HepG2 (cell line): ENCODE measurements around the gene PTPRD. TPM values are rescaled to one million over a fixed set of nuclear protein-coding genes. Genes with fewer than 3 reads are reported as not detected.

ENCODE experiments used
- ATAC-seq: fragments of 200-7000 bp; cut with Tn5 transposase; 3 replicates; pipeline ENCODE4 v1.9.1; 2020; ENCODE audit warnings: mild to moderate bottlenecking, moderate library complexity
- BruUV-seq: library from RNA; stranded (reverse); fragments of 400-500 nt; replicated peaks from 2 replicates; lab custom pipeline; 2021; lab: Mats Ljungman, UMichigan
- CTCF ChIA-PET: fragments of 300-600 bp; formaldehyde crosslinking; extraction: SDS; loops from one replicate; lab custom pipeline; 2021; ENCODE audit warnings: low total read pairs, inconsistent platforms, low intra/inter-chr PET ratio; lab: Yijun Ruan, JAX
- POLR2A ChIA-PET: fragments of 350-600 bp; sonication (Branson Sonifier 250); formaldehyde crosslinking; loops from one replicate; lab custom pipeline; 2020; ENCODE audit warnings: antibody characterized with exemption, inconsistent platforms; lab: Yijun Ruan, JAX
- DNase-seq: peaks from one replicate; pipeline ENCODE4 v3.0.0-alpha.2; 2015; ENCODE audit warnings: low spot score
- FAIRE-seq: peaks from 3 replicates; lab custom pipeline; 2011; peaks lifted over from hg19 to GRCh38; lab: Jason Lieb, UNC
- H2AFZ ChIP-seq: one replicate; pipeline ENCODE4 v1.6.1; 2011; ENCODE audit warnings: low read length, inconsistent platforms
- H3K27ac ChIP-seq: fragments of 300-600 bp; 3 replicates; pipeline ENCODE4 v1.8.0; 2011; ENCODE audit warnings: mixed run types, mild to moderate bottlenecking, mixed read lengths, low read length, inconsistent platforms; ENCODE audit not compliant: insufficient read depth; ENCODE audit errors: extremely low read length
- H3K27me3 ChIP-seq, 2 experiments: fragments of 200-600 bp in 1 of 2; 2 replicates in 1 of 2; 3 replicates in 1 of 2; pipeline versions ENCODE4 v1.6.0 to v1.8.0; 2011; ENCODE audit warnings: low read length in 2 of 2, mild to moderate bottlenecking in 2 of 2, moderate library complexity in 2 of 2, inconsistent platforms in 1 of 2; ENCODE audit not compliant: insufficient read depth in 2 of 2, control insufficient read depth in 1 of 2
- H3K36me3 ChIP-seq, 2 experiments: fragments of 200-600 bp in 1 of 2; replicated peaks in 1 of 2; 2 replicates in 1 of 2; 3 replicates in 1 of 2; pipeline versions ENCODE4 v1.5.1 to v1.8.0; 2011; ENCODE audit warnings: low read length in 2 of 2, inconsistent platforms in 1 of 2; ENCODE audit not compliant: insufficient read depth in 2 of 2, control insufficient read depth in 1 of 2
- H3K4me1 ChIP-seq: 2 replicates; pipeline ENCODE4 v1.5.1; 2012; ENCODE audit warnings: low read length, inconsistent platforms; ENCODE audit not compliant: insufficient read depth
- H3K4me2 ChIP-seq: 2 replicates; pipeline ENCODE4 v1.6.0; 2011; ENCODE audit warnings: low read depth, low read length, inconsistent platforms
- H3K4me3 ChIP-seq, 3 experiments: fragments of 200-600 bp in 1 of 3; sonication (generic), shearing (Covaris generic) in 1 of 3; replicated peaks in 1 of 3; 2 replicates each; pipeline ENCODE4 v1.5.1; 2011 to 2016; ENCODE audit warnings: low read length in 3 of 3, inconsistent platforms in 2 of 3, low read depth in 2 of 3, mild to moderate bottlenecking in 2 of 3, control low read depth in 1 of 3, mixed read lengths in 1 of 3; ENCODE audit not compliant: insufficient read depth in 1 of 3
- H3K79me2 ChIP-seq: one replicate; pipeline ENCODE4 v1.6.1; 2011; ENCODE audit warnings: low read length, inconsistent platforms; ENCODE audit not compliant: insufficient read depth
- H3K9ac ChIP-seq: 2 replicates; pipeline ENCODE4 v1.6.0; 2011; ENCODE audit warnings: mild to moderate bottlenecking, low read depth, low read length, inconsistent platforms; ENCODE audit not compliant: insufficient read depth
- H3K9me3 ChIP-seq: 2 replicates; pipeline ENCODE4 v1.5.1; 2012; ENCODE audit warnings: mild to moderate bottlenecking, low read length
- H4K20me1 ChIP-seq: 2 replicates; pipeline ENCODE4 v1.6.0; 2011; ENCODE audit warnings: inconsistent platforms, mild to moderate bottlenecking, low read length, moderate library complexity; ENCODE audit not compliant: insufficient read depth
- ERF ChIP-seq: IDR thresholded peaks from 2 replicates; pipeline ENCODE4 v1.6.1; 2018; ENCODE audit warnings: missing biosample characterization, missing genetic modification reagents
- FOXA3 ChIP-seq: IDR thresholded peaks from 2 replicates; pipeline ENCODE4 v1.6.1; 2016; ENCODE audit warnings: missing genetic modification reagents, missing compliant biosample characterization
- GATAD1 ChIP-seq: IDR thresholded peaks from 2 replicates; pipeline ENCODE4 v1.6.1; 2016; ENCODE audit warnings: missing genetic modification reagents, missing compliant biosample characterization
- NFATC3 ChIP-seq: sonication (generic); formaldehyde crosslinking; IDR thresholded peaks from 2 replicates; pipeline ENCODE4 v1.5.1; 2020; ENCODE audit warnings: mild to moderate bottlenecking, missing genetic modification reagents
- PRMT3 ChIP-seq: sonication (generic); formaldehyde crosslinking; IDR thresholded peaks from 2 replicates; pipeline ENCODE4 v1.8.1; 2022; ENCODE audit warnings: low read depth, mild to moderate bottlenecking, moderate library complexity, missing genetic modification reagents, borderline replicate concordance
- SMAD9 ChIP-seq: sonication (generic); formaldehyde crosslinking; IDR thresholded peaks from 2 replicates; pipeline ENCODE4 v1.5.1; 2020; ENCODE audit warnings: mild to moderate bottlenecking, missing genetic modification reagents
- ZFY ChIP-seq: sonication (generic); formaldehyde crosslinking; IDR thresholded peaks from 2 replicates; pipeline ENCODE4 v1.4.0; 2020; ENCODE audit warnings: missing genetic modification reagents
- ZKSCAN8 ChIP-seq: IDR thresholded peaks from 2 replicates; pipeline ENCODE4 v1.6.1; 2016; ENCODE audit warnings: borderline replicate concordance, missing genetic modification reagents, missing compliant biosample characterization
- ZNF350 ChIP-seq: sonication (generic); formaldehyde crosslinking; IDR thresholded peaks from 2 replicates; pipeline ENCODE4 v1.4.0; 2020; ENCODE audit warnings: mild to moderate bottlenecking, low read depth, missing genetic modification reagents, borderline replicate concordance
- ZNF549 ChIP-seq: sonication (generic); formaldehyde crosslinking; IDR thresholded peaks from 2 replicates; pipeline ENCODE4 v1.5.0; 2020; ENCODE audit warnings: missing genetic modification reagents
- WGBS: methylation state at CpG from one replicate; pipeline ENCODE4 v1.1.6; 2017; ENCODE audit warnings: low lambda C conversion rate; 5-methylcytosine and 5-hydroxymethylcytosine counted together
- in situ Hi-C: cut with HindIII; loops from 2 replicates; pipeline ENCODE4 v1.10.0; 2017; ENCODE audit warnings: low pct_unique_long_range_greater_than_20kb; ENCODE audit not compliant: extremely low pct_ligation_motif_present
- intact Hi-C: fragments of 100-400 bp; cut with micrococcal nuclease; formaldehyde crosslinking; loops from one replicate; pipeline ENCODE4 v1.10.0; 2022; ENCODE audit not compliant: unreplicated experiment
- polyA plus RNA-seq, 8 experiments: library from polyadenylated mRNA; depleted of rRNA in 3 of 8; stranded (reverse) in 7 of 8; unstranded in 1 of 8; fragments of >200 nt; fragmentation: Illumina TruSeq in 4 of 8; extraction: Trizol in 4 of 8; gene quantifications; 2 replicates each; pipeline versions ENCODE4 v1.2.1 to v1.2.3, GENCODE V29; 2011 to 2016; ENCODE audit warnings: low read depth in 4 of 8, missing spikeins in 1 of 8, mixed read lengths in 1 of 8; ENCODE audit not compliant: insufficient read depth in 1 of 8
- total RNA-seq, 5 experiments: library from RNA; depleted of rRNA; stranded (reverse); fragments of >200 nt; fragmentation: Illumina TruSeq; extraction: Trizol; gene quantifications; 2 replicates each; pipeline ENCODE4 v1.2.3, GENCODE V29; 2016; ENCODE audit warnings: low read depth in 1 of 5
- TF ChIP-seq, protein P1 (sequence below): IDR thresholded peaks from 2 replicates; pipeline ENCODE4 v1.6.1; 2012; ENCODE audit warnings: low read depth, low read length, improper control_type of control experiment
- TF ChIP-seq, protein P2 (sequence below): sonication (generic); formaldehyde crosslinking; IDR thresholded peaks from 2 replicates; pipeline ENCODE4 v1.5.0; 2020; ENCODE audit warnings: mild to moderate bottlenecking, missing genetic modification reagents
- TF ChIP-seq, protein P3 (sequence below): IDR thresholded peaks from 2 replicates; pipeline ENCODE4 v1.6.1; 2016; ENCODE audit warnings: mild to moderate bottlenecking

PTPRD gene
- total and polyA plus RNA-seq, 2 of the 13 experiments (the other 11 are each of a cell fraction or from before 2014, with no cell fraction given) = 0.05 TPM; not detected in 1

DNA sequence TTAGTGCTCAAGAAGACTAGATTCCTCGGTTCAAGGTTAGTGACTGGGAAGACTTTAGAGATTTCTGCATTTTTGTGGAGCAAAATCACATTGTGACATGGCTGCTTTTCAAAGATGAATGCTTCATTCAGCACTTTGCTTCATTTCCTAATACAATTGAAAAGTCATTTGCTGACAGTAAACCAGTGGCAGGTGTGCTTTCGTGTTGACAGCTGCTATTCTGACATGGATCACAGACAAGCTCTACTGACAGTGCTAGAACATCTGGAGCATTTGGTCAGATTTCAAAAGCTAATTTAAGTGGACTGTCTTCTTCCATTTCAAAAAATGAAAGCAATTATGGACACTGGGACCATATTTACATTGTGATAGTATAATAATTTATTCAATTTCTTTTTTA is 1060.1 kb downstream of the PTPRD start:
- in situ Hi-C loops = no loop called here
- ATAC-seq (no peak), FAIRE-seq (no peak), DNase-seq (no peak)
- Histone ChIP-seq H3K9ac (no peak overlapping the region), H3K36me3 (no peaks in the 10 kb centered on the region), H3K9me3 (no peaks in the 10 kb centered on the region; the same call in none of the 2 replicates), H3K79me2 (no peaks in the 10 kb centered on the region), H3K27ac (no peak overlapping the region), H3K4me1 (no peaks in the 10 kb centered on the region), H3K4me2 (no peak overlapping the region), H3K4me3 (no peak overlapping the region), H2AFZ (no peak overlapping the region), H4K20me1 (no peaks in the 10 kb centered on the region), H3K27me3 (no peaks in the 10 kb centered on the region)
- intact Hi-C loops = no loop called here
- WGBS = 0% methylated on average over 2 of the region's 2 CpGs
- no TSS peak for BruUV-seq
- POLR2A ChIA-PET = no interaction called here
- CTCF ChIA-PET = no interaction called here
- no peak for TF ChIP-seq NFATC3 (CRISPR knock-in tag)
- no peak for TF ChIP-seq ZKSCAN8 (CRISPR knock-in tag)
- TF ChIP-seq, protein P1, sequence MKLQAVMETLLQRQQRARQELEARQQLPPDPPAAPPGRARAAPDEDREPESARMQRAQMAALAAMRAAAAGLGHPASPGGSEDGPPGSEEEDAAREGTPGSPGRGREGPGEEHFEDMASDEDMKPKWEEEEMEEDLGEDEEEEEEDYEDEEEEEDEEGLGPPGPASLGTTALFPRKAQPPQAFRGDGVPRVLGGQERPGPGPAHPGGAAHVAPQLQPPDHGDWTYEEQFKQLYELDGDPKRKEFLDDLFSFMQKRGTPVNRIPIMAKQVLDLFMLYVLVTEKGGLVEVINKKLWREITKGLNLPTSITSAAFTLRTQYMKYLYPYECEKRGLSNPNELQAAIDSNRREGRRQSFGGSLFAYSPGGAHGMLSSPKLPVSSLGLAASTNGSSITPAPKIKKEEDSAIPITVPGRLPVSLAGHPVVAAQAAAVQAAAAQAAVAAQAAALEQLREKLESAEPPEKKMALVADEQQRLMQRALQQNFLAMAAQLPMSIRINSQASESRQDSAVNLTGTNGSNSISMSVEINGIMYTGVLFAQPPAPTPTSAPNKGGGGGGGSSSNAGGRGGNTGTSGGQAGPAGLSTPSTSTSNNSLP = no peak
- TF ChIP-seq ZFY = no peak
- no peak for TF ChIP-seq ZNF549
- no peak for TF ChIP-seq ZNF350 (CRISPR knock-in tag)
- TF ChIP-seq, protein P2, sequence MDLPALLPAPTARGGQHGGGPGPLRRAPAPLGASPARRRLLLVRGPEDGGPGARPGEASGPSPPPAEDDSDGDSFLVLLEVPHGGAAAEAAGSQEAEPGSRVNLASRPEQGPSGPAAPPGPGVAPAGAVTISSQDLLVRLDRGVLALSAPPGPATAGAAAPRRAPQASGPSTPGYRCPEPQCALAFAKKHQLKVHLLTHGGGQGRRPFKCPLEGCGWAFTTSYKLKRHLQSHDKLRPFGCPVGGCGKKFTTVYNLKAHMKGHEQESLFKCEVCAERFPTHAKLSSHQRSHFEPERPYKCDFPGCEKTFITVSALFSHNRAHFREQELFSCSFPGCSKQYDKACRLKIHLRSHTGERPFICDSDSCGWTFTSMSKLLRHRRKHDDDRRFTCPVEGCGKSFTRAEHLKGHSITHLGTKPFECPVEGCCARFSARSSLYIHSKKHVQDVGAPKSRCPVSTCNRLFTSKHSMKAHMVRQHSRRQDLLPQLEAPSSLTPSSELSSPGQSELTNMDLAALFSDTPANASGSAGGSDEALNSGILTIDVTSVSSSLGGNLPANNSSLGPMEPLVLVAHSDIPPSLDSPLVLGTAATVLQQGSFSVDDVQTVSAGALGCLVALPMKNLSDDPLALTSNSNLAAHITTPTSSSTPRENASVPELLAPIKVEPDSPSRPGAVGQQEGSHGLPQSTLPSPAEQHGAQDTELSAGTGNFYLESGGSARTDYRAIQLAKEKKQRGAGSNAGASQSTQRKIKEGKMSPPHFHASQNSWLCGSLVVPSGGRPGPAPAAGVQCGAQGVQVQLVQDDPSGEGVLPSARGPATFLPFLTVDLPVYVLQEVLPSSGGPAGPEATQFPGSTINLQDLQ = no peak
- no peak for TF ChIP-seq GATAD1 (CRISPR knock-in tag)
- TF ChIP-seq PRMT3 (CRISPR knock-in tag) = no peak
- TF ChIP-seq, protein P3, sequence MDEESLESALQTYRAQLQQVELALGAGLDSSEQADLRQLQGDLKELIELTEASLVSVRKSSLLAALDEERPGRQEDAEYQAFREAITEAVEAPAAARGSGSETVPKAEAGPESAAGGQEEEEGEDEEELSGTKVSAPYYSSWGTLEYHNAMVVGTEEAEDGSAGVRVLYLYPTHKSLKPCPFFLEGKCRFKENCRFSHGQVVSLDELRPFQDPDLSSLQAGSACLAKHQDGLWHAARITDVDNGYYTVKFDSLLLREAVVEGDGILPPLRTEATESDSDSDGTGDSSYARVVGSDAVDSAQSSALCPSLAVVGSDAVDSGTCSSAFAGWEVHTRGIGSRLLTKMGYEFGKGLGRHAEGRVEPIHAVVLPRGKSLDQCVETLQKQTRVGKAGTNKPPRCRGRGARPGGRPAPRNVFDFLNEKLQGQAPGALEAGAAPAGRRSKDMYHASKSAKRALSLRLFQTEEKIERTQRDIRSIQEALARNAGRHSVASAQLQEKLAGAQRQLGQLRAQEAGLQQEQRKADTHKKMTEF = no peak
- TF ChIP-seq SMAD9 = no peak
- no peak for TF ChIP-seq FOXA3 (CRISPR knock-in tag)
- TF ChIP-seq ERF (CRISPR knock-in tag) = no peak
